GM23248 (cell line): Measurements from ENCODE around the gene TRIM68. TPM values are rescaled to one million over a fixed set of nuclear protein-coding genes. Genes with fewer than 3 reads are reported as not detected.

Experiments
- DNase-seq: peaks from one replicate; pipeline ENCODE4 v3.0.0-alpha.2; 2015
- H2AFZ ChIP-seq: fragments of 200-600 bp; sonication (generic); 2 replicates; pipeline ENCODE4 v1.6.1; 2016; ENCODE audit warnings: antibody characterized with exemption
- H3F3A ChIP-seq: fragments of 200-600 bp; sonication (generic); 2 replicates; pipeline ENCODE4 v1.6.1; 2016; ENCODE audit warnings: mild to moderate bottlenecking, antibody characterized with exemption, mixed run types; ENCODE audit not compliant: insufficient read depth
- H3K27ac ChIP-seq: fragments of 200-600 bp; sonication (generic); 2 replicates; pipeline ENCODE4 v1.5.1; 2016; ENCODE audit warnings: mild to moderate bottlenecking
- H3K27me3 ChIP-seq: fragments of 200-600 bp; sonication (generic); replicated peaks from 2 replicates; pipeline ENCODE4 v1.6.1; 2016; ENCODE audit warnings: mild to moderate bottlenecking; ENCODE audit not compliant: insufficient read depth
- H3K36me3 ChIP-seq: fragments of 200-600 bp; sonication (generic); 2 replicates; pipeline ENCODE4 v1.6.1; 2016; ENCODE audit warnings: low read depth, mild to moderate bottlenecking
- H3K4me1 ChIP-seq: fragments of 200-600 bp; sonication (generic); 2 replicates; pipeline ENCODE4 v1.6.1; 2016; ENCODE audit warnings: mild to moderate bottlenecking; ENCODE audit not compliant: insufficient read depth
- H3K4me2 ChIP-seq: fragments of 200-600 bp; sonication (generic); one replicate; pipeline ENCODE4 v1.6.1; 2016; ENCODE audit warnings: mild to moderate bottlenecking; ENCODE audit not compliant: unreplicated experiment
- H3K4me3 ChIP-seq: fragments of 200-600 bp; sonication (generic); 2 replicates; pipeline ENCODE4 v1.5.1; 2016; ENCODE audit warnings: mild to moderate bottlenecking
- H3K79me2 ChIP-seq: fragments of 200-600 bp; sonication (generic); 2 replicates; pipeline ENCODE4 v1.6.1; 2016; ENCODE audit warnings: mild to moderate bottlenecking; ENCODE audit not compliant: insufficient read depth
- H3K9ac ChIP-seq: fragments of 200-600 bp; sonication (generic); 2 replicates; pipeline ENCODE4 v1.6.1; 2016; ENCODE audit warnings: mild to moderate bottlenecking
- H3K9me2 ChIP-seq: fragments of 200-600 bp; sonication (generic); 2 replicates; pipeline ENCODE4 v1.6.1; 2016; ENCODE audit warnings: mixed run types, mild to moderate bottlenecking, moderate library complexity; ENCODE audit not compliant: insufficient read depth
- H3K9me3 ChIP-seq: fragments of 200-600 bp; sonication (generic); one replicate; pipeline ENCODE4 v1.6.1; 2017; ENCODE audit warnings: low read depth
- H4K20me1 ChIP-seq: fragments of 200-600 bp; sonication (generic); 2 replicates; pipeline ENCODE4 v1.6.0; 2016; ENCODE audit not compliant: insufficient read depth
- EZH2 ChIP-seq: fragments of 200-600 bp; sonication (generic); IDR thresholded peaks from 2 replicates; pipeline ENCODE4 v1.6.1; 2018; ENCODE audit warnings: antibody characterized with exemption, mild to moderate bottlenecking; ENCODE audit not compliant: insufficient read depth, poor library complexity, severe bottlenecking
- EZH2phosphoT487 ChIP-seq: fragments of 200-600 bp; sonication (generic); IDR thresholded peaks from 2 replicates; pipeline ENCODE4 v1.6.1; 2018; ENCODE audit warnings: antibody characterized with exemption, moderate library complexity, mild to moderate bottlenecking, low read depth; ENCODE audit not compliant: insufficient read depth
- WGBS, 2 experiments: methylation state at CpG; one replicate each; pipeline ENCODE4 v1.1.6; 2015 to 2017; ENCODE audit warnings: low lambda C conversion rate in 2 of 2, low coverage in 1 of 2; ENCODE audit errors: missing lambda C conversion rate in 2 of 2; 5-methylcytosine and 5-hydroxymethylcytosine counted together
- in situ Hi-C: fragments of 300-500 bp; cut with MboI; formaldehyde crosslinking; loops from 2 replicates; pipeline ENCODE4 v1.15.0; 2020
- polyA plus RNA-seq: library from polyadenylated mRNA; unstranded; fragments of >200 nt; fragmentation: Nextera tagmentation; extraction: Ambion mirVana; gene quantifications from 2 replicates; pipeline ENCODE4 v1.2.1, GENCODE V29; 2016
- total RNA-seq: library from RNA; depleted of rRNA; stranded (reverse); fragments of >200 nt; shearing (Covaris generic); gene quantifications from 2 replicates; pipeline ENCODE4 v1.2.3, GENCODE V29; 2014

TRIM68 gene
- total and polyA plus RNA-seq, 2 experiments from 2014 or later: 5.1 to 15.2 TPM

GRCh38 chr11:4641501-4641900 is 33.5 kb upstream of the TRIM68 start:
- Histone ChIP-seq H4K20me1 (no peaks in the 10 kb centered on the region), H3K4me2 (no peak overlapping the region), H3K4me1 (no peaks in the 10 kb centered on the region), H3K4me3 (no peak overlapping the region), H3K36me3 (no peaks in the 10 kb centered on the region), H3K27me3 (peaks cover 10% of the 10 kb centered on the region; the same call in 1 of the 2 replicates), H2AFZ (no peak overlapping the region), H3K9me3 (no peaks in the 10 kb centered on the region), H3K9me2 (no peaks in the 10 kb centered on the region), H3K27ac (no peak overlapping the region), H3F3A (no peaks in the 10 kb centered on the region), H3K79me2 (no peaks in the 10 kb centered on the region), H3K9ac (no peak overlapping the region)
- no peak for DNase-seq
- no peak for TF ChIP-seq EZH2
- TF ChIP-seq EZH2phosphoT487: no peak
- in situ Hi-C loops: loop anchor here (10.0 to 25.0 kb wide), 2 partner anchors 363 to 746 kb away; partner anchors contain the start of gene OR51M1
- WGBS, 2 experiments: 51% methylated on average over 7 of the region's 7 CpGs

- in situ Hi-C loops: loop anchor here (10.0 to 25.0 kb wide), 2 partner anchors 365 to 747 kb away; partner anchors contain the start of gene OR51M1
- no peak for TF ChIP-seq EZH2phosphoT487
- TF ChIP-seq EZH2: no peak
- H3K27me3 ChIP-seq: peaks cover 10% of the 10 kb centered on the region; the same call in 1 of the 2 replicates
Measured at GRCh38 chr11:4639931-4640330, 31.9 kb upstream of the TRIM68 start.

GRCh38 chr11:4637662-4638047 is 29.6 kb upstream of the TRIM68 start:
- Histone ChIP-seq H3K27me3 (peaks cover 14% of the 10 kb centered on the region; the same call in 1 of the 2 replicates), H3K9ac (no peak overlapping the region), H3F3A (no peaks in the 10 kb centered on the region), H3K4me2 (no peak overlapping the region), H2AFZ (no peak overlapping the region), H3K9me3 (no peaks in the 10 kb centered on the region), H3K36me3 (no peaks in the 10 kb centered on the region), H4K20me1 (no peaks in the 10 kb centered on the region), H3K9me2 (no peaks in the 10 kb centered on the region), H3K4me1 (no peaks in the 10 kb centered on the region), H3K27ac (no peak overlapping the region), H3K79me2 (no peaks in the 10 kb centered on the region), H3K4me3 (no peak overlapping the region)
- WGBS, 2 experiments: 29 to 30% methylated on average over 3 of the region's 3 CpGs
- TF ChIP-seq EZH2phosphoT487: no peak
- TF ChIP-seq EZH2: no peak
- in situ Hi-C loops: loop anchor here (25.0 kb wide), 1 partner anchor 750 kb away; the partner anchor contains the start of gene OR51M1
- DNase-seq: no peak

More at GRCh38 chr11:4639931-4640330, 31.9 kb upstream of the TRIM68 start:
- WGBS, 2 experiments: 37 to 39% methylated on average over 6 of the region's 6 CpGs
- Histone ChIP-seq H3K4me2 (no peak overlapping the region), H3K9ac (no peak overlapping the region), H3K4me3 (no peak overlapping the region), H3K36me3 (no peaks in the 10 kb centered on the region), H3K9me2 (no peaks in the 10 kb centered on the region), H2AFZ (no peak overlapping the region), H3K9me3 (no peaks in the 10 kb centered on the region), H3K4me1 (no peaks in the 10 kb centered on the region), H3K79me2 (no peaks in the 10 kb centered on the region), H3K27ac (no peak overlapping the region), H3F3A (no peaks in the 10 kb centered on the region), H4K20me1 (no peaks in the 10 kb centered on the region)
- no peak for DNase-seq

- Histone ChIP-seq H3K4me1 (no peaks in the 10 kb centered on the region), H3K9me2 (no peaks in the 10 kb centered on the region), H3K79me2 (no peaks in the 10 kb centered on the region), H3K4me2 (no peak within 1 kb of the TSS), H4K20me1 (no peaks in the 10 kb centered on the region), H3F3A (no peaks in the 10 kb centered on the region), H2AFZ (no peak within 1 kb of the TSS), H3K4me3 (0 out of 2 replicates have a peak within 1 kb of the TSS, but pooled peaks have one; percentile 33), H3K9me3 (no peaks in the 10 kb centered on the region), H3K9ac (no peak within 1 kb of the TSS), H3K27ac (no peak within 1 kb of the TSS), H3K36me3 (no peaks in the 10 kb centered on the region), H3K27me3 (peaks cover 14% of the 10 kb centered on the region; the same call in 1 of the 2 replicates)
- DNase-seq: peak; percentile 72
- in situ Hi-C loops: loop anchor here (25.0 kb wide), 1 partner anchor 750 kb away; the partner anchor contains the start of gene OR51M1
- TF ChIP-seq EZH2phosphoT487 (no peak), EZH2 (no peak)
- 22 to 23% methylated on average over 20 to 21 of the region's 21 CpGs for WGBS, 2 experiments
Measured at GRCh38 chr11:4636962-4637661, 29.1 kb upstream of the TRIM68 start, which contains the start of gene OR51D1. OR51D1 (plus strand) TSS chr11:4637477; CDS start chr11:4639791, 2,314 bp downstream.
